ENCODE results near the gene MFGE8.
"Not testable (repeated sequence)": the region's sequence is repeated elsewhere in the genome, so short reads cannot be mapped to it uniquely, and the experiment has no call there.

Gene MFGE8, protein sequence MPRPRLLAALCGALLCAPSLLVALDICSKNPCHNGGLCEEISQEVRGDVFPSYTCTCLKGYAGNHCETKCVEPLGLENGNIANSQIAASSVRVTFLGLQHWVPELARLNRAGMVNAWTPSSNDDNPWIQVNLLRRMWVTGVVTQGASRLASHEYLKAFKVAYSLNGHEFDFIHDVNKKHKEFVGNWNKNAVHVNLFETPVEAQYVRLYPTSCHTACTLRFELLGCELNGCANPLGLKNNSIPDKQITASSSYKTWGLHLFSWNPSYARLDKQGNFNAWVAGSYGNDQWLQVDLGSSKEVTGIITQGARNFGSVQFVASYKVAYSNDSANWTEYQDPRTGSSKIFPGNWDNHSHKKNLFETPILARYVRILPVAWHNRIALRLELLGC

DNA sequence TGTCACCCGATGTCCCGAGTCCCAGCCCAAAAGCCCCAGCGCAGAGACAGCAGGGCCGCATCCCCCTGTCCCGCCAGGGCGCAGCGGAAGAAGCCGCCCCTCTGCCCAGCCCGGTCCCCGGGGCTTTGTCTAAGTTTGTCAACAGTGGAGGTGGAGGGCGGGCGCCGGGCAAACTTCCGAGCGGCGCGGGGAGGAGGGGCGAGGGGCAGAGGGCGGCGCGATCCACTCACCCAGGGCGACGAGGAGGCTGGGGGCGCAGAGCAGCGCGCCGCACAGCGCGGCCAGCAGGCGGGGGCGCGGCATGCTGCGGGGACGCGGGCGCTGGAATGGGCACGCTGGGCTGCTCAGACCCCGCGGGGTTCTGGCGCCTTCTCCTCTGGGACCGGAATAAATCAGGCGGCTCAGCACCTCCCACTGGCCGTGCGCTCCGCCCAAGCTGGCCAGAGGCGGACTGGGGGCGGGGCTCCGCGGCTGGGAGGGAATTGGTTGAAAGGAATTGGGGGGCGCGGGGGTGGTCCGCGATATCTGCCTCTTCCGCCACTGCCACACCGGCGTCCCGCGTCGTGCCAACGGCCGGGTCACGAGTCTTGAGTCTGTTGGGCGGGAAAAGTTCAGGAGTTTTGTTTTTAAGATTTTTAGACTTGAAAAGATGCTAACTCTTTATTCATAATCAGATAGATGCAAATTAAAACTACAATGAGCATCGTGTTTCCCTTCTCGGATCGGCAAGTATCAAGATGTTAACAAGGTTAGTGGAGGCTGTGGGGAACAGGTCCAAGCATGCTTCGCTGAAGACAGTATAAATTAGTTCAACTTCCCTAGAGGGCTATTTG lies at the start of gene MFGE8:
MFGE8 (minus strand) TSS at position 363 of the 833 bp plus-strand sequence; CDS start at position 303, 60 bp downstream.
- DNase-seq (ENCODE audit: low read depth in 3 of 3) = peak in 2 of 3 donors; percentile 41 to 61

DNA sequence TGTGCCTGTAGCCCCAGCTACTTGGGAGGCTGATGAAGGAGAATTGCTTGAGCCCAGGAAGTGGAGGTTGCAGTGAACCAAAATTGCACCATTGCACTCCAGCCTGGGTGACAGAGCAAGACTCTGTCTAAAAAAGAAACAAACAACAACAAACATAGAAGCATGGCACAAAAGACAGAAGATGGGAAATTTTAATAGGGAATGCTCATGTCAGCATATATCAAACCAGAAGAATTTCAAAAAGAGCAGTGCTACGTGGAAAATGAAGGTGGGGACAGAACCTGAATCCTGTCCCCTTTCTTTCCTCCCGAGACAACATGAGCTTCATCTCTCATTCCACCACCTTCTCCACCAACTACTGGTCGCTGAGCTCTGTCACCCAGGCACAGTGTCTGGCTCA lies 46.3 kb upstream of the MFGE8 start:
- DNase-seq (ENCODE audit: low read depth in 3 of 3) = no peak

DNA sequence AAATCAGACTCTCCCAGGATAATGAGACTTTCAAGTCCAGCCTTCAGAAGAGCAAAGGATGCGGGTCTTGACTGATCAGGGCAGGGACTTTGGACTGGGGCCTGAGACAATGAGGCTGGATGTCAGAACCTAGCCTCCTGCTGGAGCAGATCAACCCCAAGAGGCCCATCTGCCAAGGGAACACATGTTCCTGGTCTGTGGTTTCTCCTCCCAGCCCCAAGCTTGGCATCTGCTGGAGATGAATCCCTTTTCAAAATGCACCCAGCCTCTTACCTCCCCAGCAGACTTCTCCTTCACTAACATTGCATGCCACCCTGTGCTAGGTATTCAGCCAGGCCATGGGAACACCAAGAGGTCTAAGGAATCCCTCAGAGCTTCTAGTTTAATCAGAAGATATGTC lies 43.7 kb upstream of the MFGE8 start:
- no peak for DNase-seq (ENCODE audit: low read depth in 3 of 3)

DNA sequence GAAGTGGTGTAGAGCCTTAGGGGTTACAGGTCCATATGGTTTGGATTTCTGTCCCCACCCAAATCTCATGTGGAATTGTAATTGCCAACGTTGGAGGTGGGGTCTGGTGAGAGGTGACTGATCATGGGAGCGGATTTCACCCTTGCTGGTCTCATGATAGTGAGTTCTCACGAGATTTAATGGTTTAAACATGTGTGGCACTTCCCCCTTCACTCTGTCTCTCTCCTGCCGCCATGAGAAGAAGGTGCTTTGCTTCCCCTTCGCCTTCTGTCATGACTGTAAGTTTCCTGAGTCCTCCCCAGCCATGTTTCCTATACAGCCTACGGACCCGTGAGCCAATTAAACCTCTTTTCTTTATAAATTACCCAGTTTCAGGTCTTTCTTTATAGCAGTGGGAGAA lies 43.1 kb upstream of the MFGE8 start:
- no peak for DNase-seq (ENCODE audit: low read depth in 3 of 3)

DNA sequence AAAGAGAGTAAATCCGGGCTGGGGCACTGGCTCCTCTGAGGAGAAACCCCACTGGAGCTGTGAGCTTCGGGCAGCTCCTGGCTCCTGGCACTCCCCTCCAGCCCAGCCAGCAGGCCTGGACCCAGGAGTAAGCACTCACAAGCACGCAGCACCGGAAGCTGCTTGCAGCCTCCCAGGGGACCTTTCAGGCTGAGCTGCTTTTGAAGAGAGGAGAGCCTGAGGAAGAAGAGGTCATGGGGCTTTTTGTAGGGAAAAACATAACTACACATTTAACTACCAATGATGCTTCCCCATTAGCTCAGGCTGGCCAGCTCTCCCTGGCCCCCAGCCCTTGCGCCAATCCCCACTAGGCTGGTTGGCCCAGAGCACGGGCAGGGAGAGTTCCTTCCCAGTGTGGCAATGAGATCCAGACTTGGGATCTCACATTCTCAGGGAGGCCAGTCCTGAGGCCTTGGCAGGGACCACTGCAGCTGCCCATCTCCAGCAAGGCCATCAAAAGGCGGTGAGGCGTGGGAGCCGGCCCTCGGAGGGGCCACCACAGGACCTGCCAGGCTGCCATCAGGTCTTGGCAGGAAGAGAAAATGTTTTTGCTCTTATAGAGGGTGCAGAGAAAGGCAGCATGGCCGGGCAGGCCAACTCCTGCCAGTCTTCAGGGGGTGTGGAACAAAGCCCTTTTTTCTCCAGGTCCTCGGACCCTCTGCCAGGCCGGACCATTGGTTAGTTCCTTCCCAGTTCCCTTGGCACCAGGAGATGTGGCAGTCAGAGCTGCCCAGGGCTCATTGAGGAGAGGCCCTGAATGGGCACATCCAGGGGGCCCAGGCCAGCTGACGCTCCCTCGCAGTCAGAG lies 41.5 kb upstream of the MFGE8 start:
- no peak for DNase-seq (ENCODE audit: low read depth in 3 of 3)

DNA sequence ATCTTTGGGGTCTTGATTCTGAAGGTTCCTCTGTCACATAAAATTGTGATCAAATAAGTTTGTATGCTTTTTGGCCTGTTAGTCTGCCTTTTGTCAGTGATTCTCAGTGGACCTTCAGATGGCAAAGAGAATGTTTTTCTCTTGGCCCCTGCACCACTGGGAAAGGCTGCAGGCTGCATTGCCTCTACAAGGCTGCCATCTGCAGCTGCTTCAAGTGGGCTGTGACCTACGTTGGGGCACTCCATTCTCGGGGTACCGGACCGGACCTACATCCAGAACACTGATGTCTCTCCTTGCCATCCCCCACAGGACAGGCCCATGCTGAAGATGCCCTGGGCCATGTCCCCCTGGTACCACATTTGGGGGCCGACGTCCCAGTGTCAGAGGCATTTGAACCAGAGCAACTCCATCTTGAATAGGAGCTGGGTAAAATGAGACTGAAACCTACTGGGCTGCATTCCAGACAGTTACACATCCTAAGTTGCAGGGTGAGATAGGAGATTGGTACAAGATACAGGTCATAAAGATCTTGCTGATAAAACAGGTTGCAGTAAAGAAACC lies 37.5 kb upstream of the MFGE8 start:
- no peak for DNase-seq (ENCODE audit: low read depth in 3 of 3)

DNA sequence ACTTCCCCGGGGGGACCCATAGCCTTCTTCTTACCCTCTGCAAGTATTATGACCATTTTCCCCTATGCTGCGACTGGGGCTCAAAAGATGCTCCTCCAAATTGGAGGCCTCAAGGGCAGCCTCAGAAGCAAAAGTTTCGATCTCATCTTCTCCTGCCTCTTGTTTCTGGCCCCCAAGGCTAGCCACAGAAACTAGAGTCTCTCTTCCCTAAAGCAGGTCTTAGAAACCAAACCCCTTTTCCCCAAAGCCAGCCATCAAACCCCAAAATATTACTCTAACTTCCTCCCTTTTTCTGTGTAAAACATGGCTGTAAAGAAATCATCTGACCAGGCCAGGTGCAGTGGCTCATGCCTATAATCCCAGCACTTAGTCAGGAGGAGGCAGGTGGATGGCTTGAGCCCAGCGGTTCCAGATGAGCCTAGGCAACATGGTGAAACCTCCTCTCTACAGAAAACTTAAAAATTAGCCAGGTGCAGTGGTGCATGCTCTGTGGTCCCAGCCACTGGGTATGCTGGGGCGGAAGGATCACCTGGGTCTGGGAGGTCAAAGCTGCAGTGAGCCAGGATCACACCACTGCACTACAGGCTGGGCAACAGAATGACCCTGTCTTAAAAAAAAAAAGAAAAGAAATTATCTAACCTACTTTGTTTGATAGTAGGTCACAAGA lies 36.7 kb upstream of the MFGE8 start:
- no peak for DNase-seq (ENCODE audit: low read depth in 3 of 3)

DNA sequence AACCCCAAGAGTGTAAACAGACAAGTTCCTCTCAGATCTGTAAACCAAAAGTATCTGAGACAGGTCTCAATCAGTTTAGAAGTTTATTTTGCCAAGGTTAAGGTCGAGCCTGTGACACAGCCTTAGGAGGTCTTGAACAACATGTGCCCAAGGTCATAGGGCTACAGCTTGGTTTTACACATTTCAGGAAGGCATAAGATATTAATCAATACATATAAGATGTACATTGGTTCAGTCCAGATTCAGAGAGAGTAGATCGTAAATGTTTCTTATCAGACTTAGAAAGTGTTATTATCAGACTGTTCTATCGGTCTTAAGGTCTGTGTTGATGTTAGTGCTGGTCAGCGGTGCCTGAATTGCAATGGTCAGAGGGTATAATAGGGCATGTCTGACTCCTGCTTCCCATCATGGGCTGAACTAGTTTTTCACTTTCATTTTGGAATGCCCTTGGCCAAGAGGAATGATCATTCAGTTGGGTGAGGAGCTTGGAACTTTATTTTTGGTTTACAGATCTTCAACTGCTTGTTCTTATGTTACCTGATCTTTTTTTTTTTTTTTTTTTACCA lies 27.0 kb upstream of the MFGE8 start:
- no peak for DNase-seq (ENCODE audit: low read depth in 3 of 3)

DNA sequence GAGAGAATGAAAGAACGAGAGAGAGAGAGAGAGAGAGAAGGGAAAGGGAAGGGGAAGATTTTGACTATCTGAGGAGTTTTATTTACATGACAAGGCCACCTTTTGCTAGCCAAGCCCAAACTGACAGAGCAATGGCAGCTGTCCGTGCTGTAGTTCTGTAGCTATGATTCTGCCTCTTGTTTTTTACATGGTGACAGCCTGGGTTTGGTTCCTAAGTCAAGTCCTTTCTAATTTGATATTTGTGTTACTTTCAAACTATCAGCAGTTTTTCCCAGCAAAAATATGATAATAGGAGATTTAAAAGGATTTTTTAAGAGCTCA lies 26.3 kb upstream of the MFGE8 start:
- no peak for DNase-seq (ENCODE audit: low read depth in 3 of 3)

DNA sequence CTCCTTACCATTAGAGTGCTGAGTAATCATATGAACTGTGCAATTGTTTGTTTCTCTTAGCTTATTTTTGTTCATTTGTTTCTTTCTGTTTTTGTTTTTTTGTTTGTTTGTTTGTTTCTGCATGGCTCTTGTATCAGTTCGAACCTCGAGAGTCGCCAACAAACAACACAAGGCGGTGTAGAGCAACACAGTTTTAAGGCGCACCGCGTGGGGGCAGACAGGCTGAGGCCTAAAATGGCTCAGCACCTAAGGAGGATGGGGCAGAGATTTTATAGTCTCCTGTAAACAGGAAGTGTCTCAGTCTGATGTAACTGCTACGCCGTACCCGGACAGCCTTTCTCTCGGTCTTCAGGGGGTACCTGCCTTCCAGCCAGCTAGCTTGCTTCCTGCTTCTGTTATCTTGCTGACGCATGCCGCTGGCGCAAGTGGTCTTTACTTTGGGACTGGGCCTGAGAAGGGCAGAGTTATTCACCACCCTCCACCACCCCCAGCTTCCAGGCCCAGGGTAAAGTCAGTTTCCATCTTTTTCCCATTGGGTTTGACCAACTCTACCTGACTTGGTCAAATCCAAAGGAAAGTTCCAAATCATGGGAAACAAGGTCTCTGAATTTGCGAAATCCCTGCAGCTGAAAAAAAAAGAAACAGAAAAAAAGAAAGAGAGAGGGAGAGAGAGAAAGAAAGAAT lies 25.8 kb upstream of the MFGE8 start:
- DNase-seq (ENCODE audit: low read depth in 3 of 3) = no peak

DNA sequence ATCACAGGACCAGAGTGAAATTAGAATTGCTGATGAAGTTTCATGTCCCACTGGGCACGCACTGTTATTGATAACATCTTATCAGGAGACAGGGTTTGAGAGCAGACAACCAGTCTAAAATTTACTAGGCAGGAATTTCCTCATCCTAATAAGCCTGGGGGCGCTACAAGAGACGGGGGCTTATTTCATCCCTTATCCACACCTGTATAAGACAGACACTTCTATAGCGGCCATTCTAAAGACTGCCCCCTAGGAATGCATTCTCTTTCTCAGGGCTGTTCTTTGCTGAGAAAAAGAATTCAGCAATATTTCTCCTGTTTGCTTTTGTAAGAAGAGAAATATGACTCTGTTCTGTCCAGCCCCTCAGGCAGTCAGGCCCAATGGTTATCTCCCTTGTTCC lies 21.3 kb upstream of the MFGE8 start:
- DNase-seq (ENCODE audit: low read depth in 3 of 3) = not testable (repeated sequence)

DNA sequence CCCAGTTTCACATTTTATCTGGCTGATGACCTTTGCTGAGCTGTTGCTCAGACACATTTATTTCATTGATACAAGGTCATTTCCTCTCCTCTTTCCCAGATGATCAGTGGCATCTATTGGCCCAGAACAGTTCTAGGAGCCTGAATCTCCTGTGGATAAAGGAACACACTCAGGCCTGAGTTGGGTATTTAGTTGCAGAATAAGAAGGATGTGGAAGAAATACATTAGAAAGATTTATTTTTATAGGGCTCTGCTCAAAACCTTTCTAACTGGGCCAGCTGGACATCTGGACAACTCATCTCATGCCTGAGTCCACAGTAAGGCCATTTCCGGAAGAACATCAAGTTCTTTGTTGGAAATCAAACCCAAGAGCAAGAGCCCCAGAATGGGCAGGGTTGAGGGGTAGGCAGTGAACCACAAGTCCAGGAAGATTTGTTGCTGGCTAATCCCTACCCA lies 19.7 kb upstream of the MFGE8 start:
- DNase-seq (ENCODE audit: low read depth in 3 of 3) = no peak

DNA sequence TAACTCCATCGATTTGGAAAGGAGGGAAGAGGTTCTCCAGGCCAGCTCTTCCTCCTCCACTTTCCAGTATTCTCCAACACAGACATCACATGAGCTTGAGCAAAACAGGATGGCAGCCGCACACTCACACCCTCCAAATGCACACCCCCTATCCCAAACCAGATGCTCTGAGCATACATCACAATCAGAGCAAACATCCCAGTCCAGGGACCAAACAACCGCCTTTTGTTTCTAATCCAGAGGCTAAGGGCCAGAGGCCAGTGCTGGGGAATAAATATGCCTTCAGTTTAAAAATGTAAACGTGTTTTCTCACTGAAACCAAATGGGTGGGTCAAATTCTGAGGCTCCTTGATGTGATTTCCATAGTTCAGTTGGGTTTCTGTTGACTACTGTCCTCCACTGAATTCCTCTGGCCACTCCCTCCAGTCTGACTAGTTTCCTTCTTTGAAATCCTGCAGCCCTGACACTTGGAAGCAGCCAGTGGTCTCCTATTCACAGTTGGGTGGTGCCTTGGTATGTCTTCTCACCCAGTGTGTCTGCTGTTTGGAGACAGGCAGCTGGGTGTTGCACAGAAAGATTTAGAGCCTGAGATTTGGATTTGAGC lies 19.2 kb upstream of the MFGE8 start:
- no peak for DNase-seq (ENCODE audit: low read depth in 3 of 3)

DNA sequence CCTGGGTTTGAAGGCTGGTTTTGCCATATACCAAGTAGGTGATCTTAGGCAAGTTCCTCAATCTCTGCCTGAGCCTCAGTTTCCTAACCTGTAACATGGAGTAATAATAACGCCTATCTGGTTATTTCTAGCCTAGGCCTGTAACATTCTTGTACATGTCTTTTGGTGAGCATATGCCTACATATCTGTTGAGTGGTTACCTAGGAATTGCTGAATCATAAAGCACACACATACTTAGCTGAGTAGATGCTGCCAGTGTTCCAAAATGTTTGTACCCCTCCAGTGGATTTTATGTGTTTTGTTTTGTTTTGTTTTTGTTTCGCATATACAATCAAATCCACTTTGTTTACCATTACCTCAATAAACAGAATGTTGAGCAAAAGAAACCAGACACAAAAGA lies 17.4 kb upstream of the MFGE8 start:
- DNase-seq (ENCODE audit: low read depth in 3 of 3) = no peak

DNA sequence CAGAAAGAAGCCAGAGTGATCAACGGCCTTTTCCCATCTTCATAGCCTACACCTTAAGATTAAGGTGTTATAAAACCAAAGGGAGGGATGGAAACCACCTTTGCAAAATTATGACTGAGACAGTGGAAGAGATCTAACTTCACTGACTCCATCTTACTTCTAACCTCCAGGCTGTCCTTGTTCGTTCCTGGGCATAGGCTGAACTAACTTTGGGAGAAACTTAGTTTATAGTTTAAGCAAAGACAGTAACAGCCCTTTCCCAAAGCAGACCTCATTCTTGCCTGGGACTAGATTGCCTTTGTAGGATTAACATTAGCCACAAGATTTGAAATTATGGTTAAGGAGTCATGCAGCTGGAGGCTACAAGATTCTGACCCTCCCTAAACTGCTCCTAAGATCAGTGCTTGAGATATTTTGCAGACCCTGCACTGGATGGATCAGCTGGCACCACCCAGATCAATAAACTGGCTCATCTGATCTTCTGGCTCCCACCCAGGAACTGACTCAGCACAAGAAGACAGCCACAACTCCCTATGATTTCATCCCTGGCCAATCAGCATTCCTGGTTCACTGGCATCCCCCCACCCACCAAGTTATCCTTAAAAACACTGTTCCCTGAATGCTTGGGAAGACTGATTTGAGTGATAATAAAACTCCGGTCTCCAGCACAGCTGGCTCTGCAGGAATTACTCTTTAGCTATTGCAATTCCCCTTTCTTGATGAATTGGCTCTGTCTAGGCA lies 16.3 kb upstream of the MFGE8 start:
- DNase-seq (ENCODE audit: low read depth in 3 of 3) = not testable (repeated sequence)

DNA sequence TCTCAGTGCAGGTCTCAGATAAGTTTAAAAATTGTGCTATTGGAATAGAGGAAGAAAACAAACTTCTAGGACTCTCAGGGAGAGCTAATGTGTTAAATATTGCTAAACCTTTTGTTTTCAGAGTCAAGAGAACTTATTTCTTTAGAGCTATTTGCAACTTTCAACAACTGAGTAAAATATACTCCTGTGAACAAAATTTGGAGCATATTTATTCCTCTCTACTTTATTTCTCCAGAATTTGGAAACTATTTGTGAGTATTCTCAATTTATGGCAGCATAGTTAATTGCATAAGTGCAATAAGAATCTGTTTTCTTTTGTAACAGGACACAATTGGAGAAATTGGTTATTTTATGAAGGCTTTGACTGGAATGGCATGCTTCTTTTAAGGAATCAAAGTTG lies 15.0 kb upstream of the MFGE8 start:
- not testable (repeated sequence) for DNase-seq (ENCODE audit: low read depth in 3 of 3)

DNA sequence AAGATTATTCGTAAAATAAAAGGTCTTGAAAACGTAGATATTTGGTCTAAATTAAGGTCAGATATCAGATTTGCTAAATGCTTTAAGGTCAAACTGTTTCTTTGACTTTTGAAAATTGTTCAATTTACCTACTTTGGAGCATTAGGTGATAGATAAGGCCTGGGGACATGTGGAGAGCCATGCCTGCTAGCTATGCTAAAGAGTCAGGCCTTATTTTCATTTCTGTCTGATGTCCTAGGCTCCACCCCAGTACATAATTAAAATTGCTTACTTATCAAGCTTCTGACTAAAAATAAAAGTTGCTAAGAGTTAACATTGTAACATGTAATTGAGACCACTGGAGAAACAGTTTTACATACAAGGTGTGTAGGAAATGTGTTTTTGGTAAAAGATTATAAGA lies 12.5 kb upstream of the MFGE8 start:
- not testable (repeated sequence) for DNase-seq (ENCODE audit: low read depth in 3 of 3)

DNA sequence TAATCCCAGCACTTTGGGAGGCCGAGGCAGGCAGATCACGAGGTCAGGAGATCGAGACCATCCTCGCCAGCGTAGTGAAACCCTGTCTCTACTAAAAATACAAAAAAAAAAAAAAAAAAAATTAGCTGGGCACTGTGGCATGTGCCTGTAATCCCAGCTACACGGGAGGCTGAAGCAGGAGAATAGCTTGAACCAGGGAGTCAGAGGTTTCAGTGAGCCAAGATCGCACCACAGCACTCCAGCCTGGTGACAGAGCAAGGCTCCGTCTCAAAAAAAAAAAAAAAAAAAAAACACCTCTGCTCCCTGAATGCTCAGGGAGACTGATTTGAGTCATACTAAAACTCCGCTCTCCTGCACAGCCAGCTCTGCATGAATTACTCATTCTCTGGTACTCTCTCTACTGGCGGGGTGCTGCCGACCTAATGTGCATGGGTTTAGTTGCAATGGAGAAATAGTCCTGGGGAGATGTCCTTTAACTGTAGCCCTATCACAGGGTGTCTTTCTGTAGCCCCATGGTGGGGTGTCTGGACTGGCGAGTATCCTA lies 7.8 kb upstream of the MFGE8 start:
- DNase-seq (ENCODE audit: low read depth in 3 of 3) = peak in 1 of 3 donors; percentile 32
